ENCODE measurements around the gene GATA3.

Gene GATA3

DNA sequence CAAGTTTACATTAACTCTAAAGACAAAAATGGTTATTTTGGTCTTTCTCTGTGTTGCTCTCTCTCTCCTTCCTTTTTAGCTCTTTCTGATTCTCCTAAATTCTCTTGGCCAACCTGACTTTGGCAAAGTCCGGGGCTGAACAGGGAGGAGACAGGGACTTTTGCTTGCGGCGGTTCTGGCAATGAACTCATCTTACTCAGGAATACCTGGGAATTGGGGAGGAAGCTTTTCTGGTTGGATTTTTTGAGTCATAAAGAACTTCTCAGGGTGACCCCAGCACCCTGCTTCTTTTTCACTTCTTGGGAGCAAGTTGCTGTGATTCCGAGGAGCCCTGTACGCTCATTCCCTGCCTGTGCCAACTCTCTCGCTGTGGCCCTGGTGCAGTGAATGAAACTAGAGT lies 16.0 kb downstream of the GATA3 start:
- no peak for ATAC-seq (ENCODE audit: low read depth)
- no peak overlapping the region for H3K27ac ChIP-seq (ENCODE audit: poor library complexity, severe bottlenecking)
- no peak for DNase-seq (ENCODE audit: low spot score)
- no peaks in the 10 kb centered on the region for H3K27me3 ChIP-seq (ENCODE audit: insufficient read depth, poor library complexity, severe bottlenecking)
- H3K9me3 ChIP-seq (ENCODE audit: severe bottlenecking): no peaks in the 10 kb centered on the region
- peaks cover 69% of the 10 kb centered on the region for H3K36me3 ChIP-seq (ENCODE audit: low read depth)
- no peaks in the 10 kb centered on the region for H3K4me1 ChIP-seq (ENCODE audit: insufficient read depth, poor library complexity, severe bottlenecking)
- TF ChIP-seq, protein P1, sequence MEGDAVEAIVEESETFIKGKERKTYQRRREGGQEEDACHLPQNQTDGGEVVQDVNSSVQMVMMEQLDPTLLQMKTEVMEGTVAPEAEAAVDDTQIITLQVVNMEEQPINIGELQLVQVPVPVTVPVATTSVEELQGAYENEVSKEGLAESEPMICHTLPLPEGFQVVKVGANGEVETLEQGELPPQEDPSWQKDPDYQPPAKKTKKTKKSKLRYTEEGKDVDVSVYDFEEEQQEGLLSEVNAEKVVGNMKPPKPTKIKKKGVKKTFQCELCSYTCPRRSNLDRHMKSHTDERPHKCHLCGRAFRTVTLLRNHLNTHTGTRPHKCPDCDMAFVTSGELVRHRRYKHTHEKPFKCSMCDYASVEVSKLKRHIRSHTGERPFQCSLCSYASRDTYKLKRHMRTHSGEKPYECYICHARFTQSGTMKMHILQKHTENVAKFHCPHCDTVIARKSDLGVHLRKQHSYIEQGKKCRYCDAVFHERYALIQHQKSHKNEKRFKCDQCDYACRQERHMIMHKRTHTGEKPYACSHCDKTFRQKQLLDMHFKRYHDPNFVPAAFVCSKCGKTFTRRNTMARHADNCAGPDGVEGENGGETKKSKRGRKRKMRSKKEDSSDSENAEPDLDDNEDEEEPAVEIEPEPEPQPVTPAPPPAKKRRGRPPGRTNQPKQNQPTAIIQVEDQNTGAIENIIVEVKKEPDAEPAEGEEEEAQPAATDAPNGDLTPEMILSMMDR (IDR thresholded peaks at IDR 0.05; ENCODE audit: poor library complexity, severe bottlenecking): no peak
- no peak overlapping the region for H3K4me3 ChIP-seq (ENCODE audit: severe bottlenecking)

DNA sequence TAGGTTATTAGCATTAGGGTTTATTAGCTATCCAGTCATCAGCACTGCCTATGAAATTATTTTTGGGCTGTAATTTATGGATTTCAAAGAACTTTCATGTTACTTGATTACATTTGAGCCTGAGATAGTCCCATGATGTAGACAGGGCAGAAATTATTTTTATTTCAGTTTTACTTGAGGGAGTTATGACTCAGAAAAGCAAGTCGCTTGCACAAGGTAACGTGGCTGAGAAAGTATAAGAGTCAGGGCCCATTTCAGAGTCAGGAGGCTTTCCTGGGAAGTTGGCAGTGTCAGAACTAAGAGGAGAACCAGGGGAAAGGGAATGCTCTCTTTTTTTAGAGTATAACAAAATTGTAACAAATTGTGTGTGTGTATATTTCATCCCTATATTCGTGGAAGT lies 16.5 kb downstream of the GATA3 start:
- TF ChIP-seq, protein P1 (IDR thresholded peaks at IDR 0.05; ENCODE audit: poor library complexity, severe bottlenecking): no peak
- Histone ChIP-seq H3K4me1 (ENCODE audit: insufficient read depth, poor library complexity, severe bottlenecking) (no peaks in the 10 kb centered on the region), H3K27ac (ENCODE audit: poor library complexity, severe bottlenecking) (no peak overlapping the region), H3K36me3 (ENCODE audit: low read depth) (peaks cover 71% of the 10 kb centered on the region), H3K4me3 (ENCODE audit: severe bottlenecking) (no peak overlapping the region), H3K9me3 (ENCODE audit: severe bottlenecking) (no peaks in the 10 kb centered on the region), H3K27me3 (ENCODE audit: insufficient read depth, poor library complexity, severe bottlenecking) (no peaks in the 10 kb centered on the region)
- no peak for DNase-seq (ENCODE audit: low spot score)
- ATAC-seq (ENCODE audit: low read depth): no peak

DNA sequence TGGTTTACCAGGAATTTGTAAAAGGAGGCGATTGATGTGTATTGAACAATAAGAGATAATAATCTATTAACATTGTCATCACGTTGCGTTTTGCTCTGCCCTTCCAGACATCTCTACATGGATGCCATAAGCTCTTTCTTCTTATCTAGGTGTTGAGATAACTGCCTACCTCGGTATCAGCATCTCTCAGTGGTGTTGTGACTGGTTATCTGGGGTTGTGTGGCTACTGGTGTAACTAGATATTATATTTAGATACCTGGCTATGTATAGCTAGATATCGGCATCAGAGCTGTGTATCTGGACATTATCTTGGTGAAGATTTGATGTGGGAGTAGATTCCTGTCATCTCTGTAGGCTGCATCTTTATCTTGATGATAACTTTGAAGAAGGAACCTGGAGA lies 17.2 kb downstream of the GATA3 start:
- Histone ChIP-seq H3K27me3 (ENCODE audit: insufficient read depth, poor library complexity, severe bottlenecking) (no peaks in the 10 kb centered on the region), H3K4me3 (ENCODE audit: severe bottlenecking) (no peak overlapping the region), H3K36me3 (ENCODE audit: low read depth) (peaks cover 64% of the 10 kb centered on the region), H3K9me3 (ENCODE audit: severe bottlenecking) (no peaks in the 10 kb centered on the region), H3K4me1 (ENCODE audit: insufficient read depth, poor library complexity, severe bottlenecking) (no peaks in the 10 kb centered on the region), H3K27ac (ENCODE audit: poor library complexity, severe bottlenecking) (no peak overlapping the region)
- DNase-seq (ENCODE audit: low spot score): no peak
- no peak for ATAC-seq (ENCODE audit: low read depth)
- TF ChIP-seq, protein P1 (IDR thresholded peaks at IDR 0.05; ENCODE audit: poor library complexity, severe bottlenecking): no peak

DNA sequence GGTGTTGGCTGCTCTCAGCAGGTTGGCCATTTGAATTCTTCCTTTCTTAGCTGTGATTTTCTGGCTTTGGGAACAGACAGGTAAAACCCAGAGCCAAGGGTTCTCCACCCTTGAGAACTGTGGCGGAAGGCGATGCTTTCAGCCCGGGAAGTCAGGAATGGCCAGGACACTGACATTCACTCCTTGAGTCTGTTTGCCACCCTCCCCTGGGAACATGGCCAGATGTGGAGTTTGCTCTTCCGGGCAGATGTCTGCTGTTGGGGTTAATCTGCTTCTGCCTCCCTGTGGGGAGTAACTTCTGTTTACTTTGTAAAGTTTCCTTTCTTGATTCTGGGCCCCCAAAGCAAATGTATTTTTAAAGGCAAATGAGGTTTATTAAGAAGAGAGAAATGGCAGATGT lies 17.7 kb downstream of the GATA3 start:
- ATAC-seq (ENCODE audit: low read depth): no peak
- Histone ChIP-seq H3K9me3 (ENCODE audit: severe bottlenecking) (no peaks in the 10 kb centered on the region), H3K36me3 (ENCODE audit: low read depth) (peaks cover 59% of the 10 kb centered on the region), H3K27ac (ENCODE audit: poor library complexity, severe bottlenecking) (no peak overlapping the region), H3K27me3 (ENCODE audit: insufficient read depth, poor library complexity, severe bottlenecking) (no peaks in the 10 kb centered on the region), H3K4me1 (ENCODE audit: insufficient read depth, poor library complexity, severe bottlenecking) (no peaks in the 10 kb centered on the region), H3K4me3 (ENCODE audit: severe bottlenecking) (no peak overlapping the region)
- DNase-seq (ENCODE audit: low spot score): no peak
- TF ChIP-seq, protein P1 (IDR thresholded peaks at IDR 0.05; ENCODE audit: poor library complexity, severe bottlenecking): no peak

DNA sequence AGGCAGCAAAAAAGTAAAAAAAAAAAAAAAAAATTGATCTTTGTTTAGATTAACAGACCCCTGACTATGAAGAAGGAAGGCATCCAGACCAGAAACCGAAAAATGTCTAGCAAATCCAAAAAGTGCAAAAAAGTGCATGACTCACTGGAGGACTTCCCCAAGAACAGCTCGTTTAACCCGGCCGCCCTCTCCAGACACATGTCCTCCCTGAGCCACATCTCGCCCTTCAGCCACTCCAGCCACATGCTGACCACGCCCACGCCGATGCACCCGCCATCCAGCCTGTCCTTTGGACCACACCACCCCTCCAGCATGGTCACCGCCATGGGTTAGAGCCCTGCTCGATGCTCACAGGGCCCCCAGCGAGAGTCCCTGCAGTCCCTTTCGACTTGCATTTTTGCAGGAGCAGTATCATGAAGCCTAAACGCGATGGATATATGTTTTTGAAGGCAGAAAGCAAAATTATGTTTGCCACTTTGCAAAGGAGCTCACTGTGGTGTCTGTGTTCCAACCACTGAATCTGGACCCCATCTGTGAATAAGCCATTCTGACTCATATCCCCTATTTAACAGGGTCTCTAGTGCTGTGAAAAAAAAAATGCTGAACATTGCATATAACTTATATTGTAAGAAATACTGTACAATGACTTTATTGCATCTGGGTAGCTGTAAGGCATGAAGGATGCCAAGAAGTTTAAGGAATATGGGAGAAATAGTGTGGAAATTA lies 19.4 kb downstream of the GATA3 start:
- ATAC-seq (ENCODE audit: low read depth): no peak
- TF ChIP-seq, protein P1 (IDR thresholded peaks at IDR 0.05; ENCODE audit: poor library complexity, severe bottlenecking): no peak

More for the DNA sequence above, 19.4 kb downstream of the GATA3 start:
- DNase-seq (ENCODE audit: low spot score): no peak
- Histone ChIP-seq H3K36me3 (ENCODE audit: low read depth) (peaks cover 45% of the 10 kb centered on the region), H3K27me3 (ENCODE audit: insufficient read depth, poor library complexity, severe bottlenecking) (no peaks in the 10 kb centered on the region), H3K4me3 (ENCODE audit: severe bottlenecking) (no peak overlapping the region), H3K9me3 (ENCODE audit: severe bottlenecking) (no peaks in the 10 kb centered on the region), H3K27ac (ENCODE audit: poor library complexity, severe bottlenecking) (no peak overlapping the region), H3K4me1 (ENCODE audit: insufficient read depth, poor library complexity, severe bottlenecking) (no peaks in the 10 kb centered on the region)

Data from RWPE2 (cell line).